Activated T-helper 1 cell treated with anti-CD3 and anti-CD28 coated beads, Interleukin-12 subunit alpha, Interleukin-12 subunit beta, Interleukin-2, Interleukin-4 antibody, amounts not matched to agents 30 ng/mL and 10 ng/mL and 1 ng/mL, durations not matched to agents 14 hours and 24 hours and 36 hours (primary cell): ENCODE results near the gene CACNA1I. TPM values are rescaled to one million over a fixed set of nuclear protein-coding genes. Genes with fewer than 3 reads are reported as not detected.

ENCODE experiments used
- DNase-seq: peaks from one replicate; pipeline ENCODE4 v3.0.0; 2021; ENCODE audit warnings: low spot score
- H3K27ac Mint-ChIP-seq: one replicate; pipeline ENCODE4 v1.8.0; 2021; ENCODE audit warnings: mild to moderate bottlenecking, mixed read lengths
- H3K27me3 Mint-ChIP-seq: one replicate; pipeline ENCODE4 v1.8.0; 2022; ENCODE audit warnings: mild to moderate bottlenecking, moderate library complexity, mixed read lengths; ENCODE audit not compliant: insufficient read depth
- H3K36me3 Mint-ChIP-seq: one replicate; pipeline ENCODE4 v1.8.0; 2021; ENCODE audit warnings: low read depth, mixed read lengths
- H3K4me1 Mint-ChIP-seq: one replicate; pipeline ENCODE4 v1.8.0; 2021; ENCODE audit warnings: low read depth, mixed read lengths
- H3K4me3 Mint-ChIP-seq: one replicate; pipeline ENCODE4 v1.8.0; 2021; ENCODE audit warnings: mild to moderate bottlenecking, moderate library complexity, mixed read lengths
- H3K9me3 Mint-ChIP-seq: one replicate; pipeline ENCODE4 v1.8.0; 2021; ENCODE audit warnings: mixed read lengths
- intact Hi-C: fragments of 100-400 bp; cut with micrococcal nuclease; formaldehyde crosslinking; loops from one replicate; pipeline ENCODE4 v1.15.1; 2024
- total RNA-seq: library from RNA; stranded (reverse); gene quantifications from 2 replicates; pipeline ENCODE4 v1.2.3, GENCODE V29; 2022

The CACNA1I gene
- total RNA-seq, 1 donor from 2014 or later: 0.03 TPM

DNA sequence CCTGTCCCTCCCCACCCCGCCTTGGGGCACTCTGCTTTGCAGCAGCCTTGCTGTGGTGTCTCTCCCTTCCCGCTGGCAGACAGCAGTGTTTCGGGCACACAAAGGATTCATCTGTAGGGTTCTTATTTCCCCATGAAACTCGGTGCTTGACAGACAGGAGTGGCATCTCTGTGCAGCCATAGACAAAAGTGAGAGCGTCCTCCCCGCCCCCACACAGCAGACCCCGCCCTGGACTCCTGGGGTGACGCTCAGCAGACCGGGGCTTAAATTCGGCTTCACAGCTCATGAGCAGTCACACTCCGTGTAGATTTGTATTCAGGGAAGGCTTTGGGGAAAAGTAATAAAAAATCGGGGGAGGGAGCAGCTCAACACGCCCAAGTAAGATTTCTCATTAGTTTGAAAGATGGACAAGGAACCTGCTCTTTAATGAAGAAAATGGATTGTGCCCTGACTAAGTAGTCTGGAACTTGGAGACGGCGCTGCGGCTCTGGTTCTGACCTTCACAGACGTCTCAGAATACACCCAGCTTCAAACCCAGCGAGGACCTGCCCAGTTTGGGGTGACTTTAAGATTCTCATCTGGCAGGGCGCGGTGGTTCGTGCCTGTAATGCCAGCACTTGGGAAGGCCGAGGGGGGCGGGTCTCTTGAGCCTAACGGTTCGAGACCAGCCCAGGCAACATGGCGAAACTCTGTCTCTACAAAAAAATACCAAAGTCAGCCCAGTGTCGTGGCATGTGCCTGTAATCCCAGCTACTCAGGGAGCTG lies 136.0 kb downstream of the CACNA1I start:
- H3K9me3 Mint-ChIP-seq: no peaks in the 10 kb centered on the region
- H3K4me1 Mint-ChIP-seq: no peaks in the 10 kb centered on the region
- DNase-seq: no peak
- intact Hi-C loops: no loop called here
- H3K27me3 Mint-ChIP-seq: peaks cover 11% of the 10 kb centered on the region
- no peak overlapping the region for H3K27ac Mint-ChIP-seq
- H3K4me3 Mint-ChIP-seq: no peak overlapping the region
- H3K36me3 Mint-ChIP-seq: no peaks in the 10 kb centered on the region

DNA sequence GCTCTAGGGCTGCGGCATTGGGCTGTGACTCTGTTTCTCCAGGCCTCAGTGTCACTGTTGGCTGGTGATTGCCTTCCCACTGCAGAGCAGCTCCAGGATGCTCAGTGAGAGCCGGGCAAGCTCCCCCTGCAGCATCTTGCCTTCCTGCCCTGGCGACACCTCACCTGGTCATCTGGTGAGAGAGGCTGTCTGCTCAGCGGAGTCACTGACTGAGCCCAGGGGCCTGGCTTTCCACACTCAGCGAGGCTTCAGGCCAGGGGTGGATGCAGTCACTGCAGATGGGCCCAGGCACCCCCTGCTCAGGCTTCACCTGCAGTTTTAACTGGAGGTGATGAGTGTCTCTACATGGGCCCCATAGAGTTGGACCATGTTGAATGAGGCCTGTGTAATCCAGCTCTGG lies 136.8 kb downstream of the CACNA1I start:
- intact Hi-C loops: no loop called here
- Mint-ChIP-seq H3K9me3 (no peaks in the 10 kb centered on the region), H3K4me3 (no peak overlapping the region), H3K27me3 (peaks cover 8% of the 10 kb centered on the region), H3K36me3 (no peaks in the 10 kb centered on the region), H3K27ac (no peak overlapping the region), H3K4me1 (no peaks in the 10 kb centered on the region)
- no peak for DNase-seq

DNA sequence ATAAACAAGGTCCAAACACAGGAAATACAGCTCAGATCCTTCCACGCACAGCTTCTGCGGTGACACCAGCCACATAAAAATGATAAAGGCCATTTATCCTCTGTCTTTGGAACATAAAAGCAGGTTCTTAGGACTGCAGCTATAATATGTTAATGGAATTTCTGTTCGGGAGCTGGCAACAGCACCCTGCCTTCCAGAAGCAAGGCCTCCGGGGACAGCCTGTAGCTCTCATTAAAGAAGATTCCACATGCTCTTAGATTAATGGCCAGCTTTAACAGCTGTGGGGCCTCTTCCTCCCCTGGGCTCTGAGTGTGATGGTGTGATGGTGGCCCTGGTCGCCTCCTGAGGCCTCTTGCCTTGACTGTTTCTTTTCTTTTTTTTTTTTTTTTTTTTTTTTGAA lies 137.3 kb downstream of the CACNA1I start:
- no peaks in the 10 kb centered on the region for H3K36me3 Mint-ChIP-seq
- intact Hi-C loops: no loop called here
- no peak overlapping the region for H3K4me3 Mint-ChIP-seq

DNA sequence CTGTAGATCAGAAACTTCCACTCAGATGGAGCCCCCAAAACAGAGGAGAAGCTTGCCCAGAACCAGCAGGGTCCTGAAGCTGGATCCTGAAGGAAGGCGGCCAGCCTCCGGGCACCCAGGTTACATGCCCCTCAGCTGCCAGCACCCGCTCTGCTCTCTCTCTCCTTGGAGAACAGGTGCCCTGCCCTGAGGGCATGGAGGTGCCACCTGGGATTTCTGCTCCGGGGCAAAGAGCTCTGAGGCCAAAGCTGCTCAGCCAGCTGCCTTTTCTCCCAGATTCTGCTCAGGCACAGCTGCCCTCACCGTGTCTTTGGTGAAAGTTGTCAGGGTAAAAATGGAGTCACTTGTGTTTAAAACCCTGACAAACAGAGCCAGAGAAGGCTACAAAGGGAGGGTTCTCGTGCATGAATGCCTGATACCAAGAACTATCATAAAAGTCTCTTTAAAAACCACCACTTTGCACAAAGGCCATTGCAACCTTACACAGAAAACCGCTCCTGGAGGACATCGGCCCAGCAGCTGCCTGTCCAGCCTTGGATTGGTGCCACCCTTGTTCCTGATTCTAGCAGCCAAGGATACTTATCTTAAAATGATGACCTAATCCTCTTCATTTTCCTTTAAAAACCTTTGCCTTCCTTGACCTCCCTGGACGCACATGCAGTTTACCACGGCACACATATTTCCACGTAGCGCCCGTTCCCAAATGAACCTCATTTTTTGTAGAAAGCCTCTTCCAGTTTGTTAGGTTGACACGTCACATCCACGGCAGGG lies 140.0 kb downstream of the CACNA1I start:
- no peak overlapping the region for H3K27ac Mint-ChIP-seq
- H3K9me3 Mint-ChIP-seq: no peaks in the 10 kb centered on the region
- no peak for DNase-seq

More for the DNA sequence above, 137.3 kb downstream of the CACNA1I start:
- Mint-ChIP-seq H3K4me1 (no peaks in the 10 kb centered on the region), H3K9me3 (no peaks in the 10 kb centered on the region), H3K27me3 (peaks cover 8% of the 10 kb centered on the region), H3K27ac (no peak overlapping the region)
- DNase-seq: no peak

DNA sequence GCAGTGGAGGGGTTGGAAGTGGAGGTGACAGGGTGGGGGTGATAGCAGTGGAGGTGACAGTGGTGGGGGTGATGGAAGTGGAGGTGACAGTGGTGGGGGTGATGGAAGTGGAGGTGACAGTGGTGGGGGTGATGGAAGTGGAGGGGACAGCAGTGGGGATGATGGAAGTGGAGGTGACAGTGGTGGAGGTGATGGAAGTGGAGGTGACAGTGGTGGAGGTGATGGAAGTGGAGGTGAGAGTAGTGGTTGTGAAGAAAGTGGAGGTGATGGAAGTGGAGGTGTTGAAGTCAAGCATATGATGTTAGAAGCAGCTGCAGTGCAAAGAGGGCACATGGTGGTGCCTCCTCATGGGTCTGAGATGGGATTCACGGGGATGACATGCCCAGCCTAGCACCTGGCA lies 141.5 kb downstream of the CACNA1I start:
- Mint-ChIP-seq H3K27me3 (peaks cover 13% of the 10 kb centered on the region), H3K27ac (no peak overlapping the region), H3K9me3 (no peaks in the 10 kb centered on the region), H3K4me1 (no peaks in the 10 kb centered on the region), H3K36me3 (no peaks in the 10 kb centered on the region), H3K4me3 (no peak overlapping the region)
- intact Hi-C loops: no loop called here
- DNase-seq: no peak

More for the DNA sequence above, 140.0 kb downstream of the CACNA1I start:
- intact Hi-C loops: no loop called here
- H3K4me1 Mint-ChIP-seq: no peaks in the 10 kb centered on the region
- no peaks in the 10 kb centered on the region for H3K36me3 Mint-ChIP-seq
- H3K4me3 Mint-ChIP-seq: no peak overlapping the region
- peaks cover 8% of the 10 kb centered on the region for H3K27me3 Mint-ChIP-seq

DNA sequence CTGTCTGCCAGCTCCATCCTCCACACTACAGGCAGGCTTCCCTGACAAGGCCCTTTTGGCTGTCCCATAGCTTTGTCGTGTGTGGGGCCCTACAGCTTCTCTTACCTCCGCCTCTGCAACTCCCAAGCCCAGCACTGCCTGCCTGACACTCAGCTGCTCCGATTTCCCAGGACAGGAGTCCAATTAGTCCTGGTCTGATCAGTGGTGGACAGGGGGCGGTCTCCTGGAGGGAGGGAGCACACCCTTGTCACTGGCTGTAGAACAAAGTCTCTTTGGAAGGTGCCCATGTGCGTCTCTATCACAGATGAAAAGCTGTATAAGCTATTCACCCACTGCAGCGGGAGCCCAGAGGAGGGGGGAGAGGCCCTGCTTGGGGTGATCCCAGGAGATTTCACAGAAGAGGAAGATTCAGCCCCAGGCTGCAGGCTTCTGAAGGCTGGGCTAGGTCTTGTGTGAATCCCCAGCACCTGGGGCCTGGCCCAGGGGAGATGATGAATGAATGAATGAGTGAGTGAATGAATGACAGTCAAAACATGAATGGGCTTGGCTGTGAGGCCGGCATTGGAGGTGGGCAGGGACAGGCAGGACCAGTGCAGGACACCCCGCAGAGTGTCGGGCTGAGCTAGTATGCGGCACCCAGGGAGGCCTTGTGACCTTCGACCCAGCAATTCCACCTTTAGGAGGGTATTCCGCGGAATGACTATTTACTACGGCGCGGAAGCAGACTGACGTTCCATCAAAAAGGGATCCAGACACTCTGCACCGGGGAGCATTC lies 142.4 kb downstream of the CACNA1I start:
- intact Hi-C loops: no loop called here
- no peak overlapping the region for H3K4me3 Mint-ChIP-seq
- peaks cover 13% of the 10 kb centered on the region for H3K27me3 Mint-ChIP-seq
- no peaks in the 10 kb centered on the region for H3K4me1 Mint-ChIP-seq
- H3K9me3 Mint-ChIP-seq: no peaks in the 10 kb centered on the region
- no peak overlapping the region for H3K27ac Mint-ChIP-seq
- H3K36me3 Mint-ChIP-seq: no peaks in the 10 kb centered on the region
- DNase-seq: no peak

DNA sequence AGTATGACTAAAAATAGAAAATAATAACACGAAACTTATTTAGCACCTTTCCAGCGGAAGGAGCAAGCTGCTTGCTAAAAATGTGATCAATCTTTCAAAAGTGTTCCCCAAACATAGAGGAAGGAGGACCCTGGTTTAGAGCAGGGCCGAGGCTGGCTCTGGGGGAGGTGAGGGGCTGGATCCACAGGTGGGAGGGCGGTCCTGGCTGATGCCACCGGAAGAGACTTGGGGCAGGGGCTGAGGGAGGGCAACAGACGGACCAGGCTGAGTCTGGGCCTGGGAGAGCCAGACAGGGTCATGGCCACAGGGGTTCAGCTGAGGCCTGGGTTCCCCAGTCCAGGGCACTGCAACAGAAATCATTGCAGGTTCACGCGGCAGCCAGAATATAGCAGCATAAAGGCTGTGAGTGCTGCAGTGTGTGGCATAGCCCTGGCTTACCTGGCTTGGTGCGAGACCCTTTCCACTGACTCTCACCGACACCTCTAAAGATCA lies 143.3 kb downstream of the CACNA1I start:
- Mint-ChIP-seq H3K4me1 (no peaks in the 10 kb centered on the region), H3K27ac (no peak overlapping the region)

DNA sequence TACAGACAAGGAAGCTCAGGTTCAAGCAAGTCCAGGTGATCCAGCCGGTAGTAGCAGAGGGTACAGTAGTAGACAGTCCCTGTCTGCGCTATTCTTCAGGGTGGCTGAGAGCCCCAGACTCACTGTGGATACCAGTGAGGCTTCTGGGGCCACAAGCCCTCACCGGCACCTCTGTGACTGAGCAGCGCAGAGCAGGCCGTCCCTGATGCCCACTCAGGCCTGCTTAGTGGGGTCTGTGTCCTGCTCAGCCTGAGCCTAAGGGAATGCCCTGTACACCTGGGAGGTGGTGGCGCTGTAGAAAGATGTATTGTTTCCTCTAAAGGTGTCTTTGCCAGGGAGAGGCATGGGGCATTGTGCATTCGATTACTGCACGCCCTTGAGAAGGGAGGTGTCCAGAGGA lies 143.8 kb downstream of the CACNA1I start:
- Mint-ChIP-seq H3K36me3 (no peaks in the 10 kb centered on the region), H3K4me3 (no peak overlapping the region), H3K9me3 (no peaks in the 10 kb centered on the region), H3K4me1 (peaks cover 4% of the 10 kb centered on the region), H3K27me3 (peaks cover 11% of the 10 kb centered on the region), H3K27ac (no peak overlapping the region)
- no peak for DNase-seq
- intact Hi-C loops: no loop called here

More for the DNA sequence above, 143.3 kb downstream of the CACNA1I start:
- Mint-ChIP-seq H3K27me3 (peaks cover 11% of the 10 kb centered on the region), H3K36me3 (no peaks in the 10 kb centered on the region), H3K4me3 (no peak overlapping the region), H3K9me3 (no peaks in the 10 kb centered on the region)
- no peak for DNase-seq
- intact Hi-C loops: no loop called here

DNA sequence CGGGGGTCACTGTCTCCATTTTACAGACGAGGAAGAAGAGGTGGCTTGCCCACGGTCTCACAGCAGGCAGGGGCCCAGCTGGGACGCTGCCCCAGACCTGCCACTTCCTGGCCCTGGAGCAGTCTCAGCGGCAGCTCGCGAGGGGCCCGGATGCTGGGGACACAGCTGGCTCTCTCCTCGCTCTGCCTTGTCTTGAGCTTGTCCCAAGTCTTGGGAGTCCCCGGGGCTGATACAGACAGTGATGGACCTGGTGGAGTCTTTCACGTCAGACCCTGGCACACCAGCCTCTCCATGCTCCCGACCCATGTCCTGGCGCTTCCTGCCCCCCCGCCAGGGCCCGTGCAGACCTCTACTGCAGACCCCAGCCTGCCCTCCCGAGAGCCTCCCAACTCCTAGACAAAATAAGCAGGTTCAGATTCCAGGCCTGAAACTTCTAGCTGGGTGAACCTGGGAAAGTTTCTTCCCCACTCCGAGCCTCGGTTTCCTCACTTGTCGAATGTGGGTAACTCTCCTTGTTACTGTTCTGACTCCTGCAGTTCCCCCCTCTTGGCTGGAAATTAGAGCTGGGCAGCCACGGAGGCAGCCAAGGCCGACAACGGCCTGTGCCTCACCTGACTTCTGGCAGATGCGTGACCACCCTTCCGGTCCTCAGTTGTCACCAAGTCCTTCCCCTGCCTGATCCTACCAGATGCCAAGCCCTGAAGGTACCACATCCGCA lies 145.4 kb downstream of the CACNA1I start:
- Mint-ChIP-seq H3K36me3 (no peaks in the 10 kb centered on the region), H3K9me3 (no peaks in the 10 kb centered on the region), H3K27me3 (peaks cover 6% of the 10 kb centered on the region), H3K4me1 (peaks cover 6% of the 10 kb centered on the region), H3K27ac (no peak overlapping the region), H3K4me3 (no peak overlapping the region)
- intact Hi-C loops: no loop called here
- no peak for DNase-seq

DNA sequence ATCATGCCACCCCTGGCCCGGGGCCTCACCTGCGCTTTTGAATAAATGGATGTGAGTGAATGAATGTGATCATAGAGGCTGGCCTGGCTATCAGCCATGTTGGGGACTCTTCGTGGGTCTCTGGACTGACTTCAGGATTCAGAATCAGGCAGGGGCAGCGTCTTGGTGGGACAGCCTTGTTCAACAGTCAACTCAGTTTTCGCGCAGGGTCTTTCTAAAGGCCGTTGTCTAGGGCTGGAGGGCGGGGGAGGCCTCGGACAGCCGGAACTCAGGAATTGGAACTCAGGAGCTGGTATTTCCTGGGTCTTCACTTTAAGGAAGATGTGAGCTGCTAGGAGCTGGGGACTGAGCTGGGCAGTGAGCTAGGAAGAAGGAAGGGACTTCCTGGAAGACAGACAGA lies 146.0 kb downstream of the CACNA1I start:
- no peak overlapping the region for H3K27ac Mint-ChIP-seq
- H3K4me3 Mint-ChIP-seq: no peak overlapping the region
- peaks cover 6% of the 10 kb centered on the region for H3K27me3 Mint-ChIP-seq
- no peaks in the 10 kb centered on the region for H3K9me3 Mint-ChIP-seq
- H3K4me1 Mint-ChIP-seq: peaks cover 6% of the 10 kb centered on the region
- H3K36me3 Mint-ChIP-seq: no peaks in the 10 kb centered on the region
- DNase-seq: no peak
- intact Hi-C loops: no loop called here

DNA sequence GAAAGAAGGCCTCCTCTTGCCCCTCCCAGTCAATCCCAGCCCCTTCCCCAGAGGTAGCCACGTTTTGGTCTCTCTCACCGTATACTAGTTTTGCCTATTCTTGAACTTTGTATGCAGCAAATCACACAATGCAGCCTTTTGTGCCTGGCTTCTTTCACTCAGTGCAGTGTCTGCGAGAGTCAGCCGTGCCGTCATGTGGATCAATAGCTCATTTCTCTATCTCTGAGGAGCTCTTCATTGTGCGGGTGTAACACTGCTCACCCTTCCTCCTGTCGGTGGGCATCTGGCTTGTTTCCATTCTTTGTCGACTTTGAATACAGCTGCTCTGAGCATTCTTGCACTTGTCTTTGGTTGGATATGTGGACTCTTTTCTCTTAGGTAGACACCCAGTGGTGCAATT lies 146.5 kb downstream of the CACNA1I start:
- Mint-ChIP-seq H3K9me3 (peaks cover 3% of the 10 kb centered on the region), H3K36me3 (no peaks in the 10 kb centered on the region), H3K27me3 (peaks cover 6% of the 10 kb centered on the region), H3K4me1 (peaks cover 9% of the 10 kb centered on the region), H3K27ac (no peak overlapping the region), H3K4me3 (no peak overlapping the region)
- intact Hi-C loops: no loop called here
- no peak for DNase-seq

DNA sequence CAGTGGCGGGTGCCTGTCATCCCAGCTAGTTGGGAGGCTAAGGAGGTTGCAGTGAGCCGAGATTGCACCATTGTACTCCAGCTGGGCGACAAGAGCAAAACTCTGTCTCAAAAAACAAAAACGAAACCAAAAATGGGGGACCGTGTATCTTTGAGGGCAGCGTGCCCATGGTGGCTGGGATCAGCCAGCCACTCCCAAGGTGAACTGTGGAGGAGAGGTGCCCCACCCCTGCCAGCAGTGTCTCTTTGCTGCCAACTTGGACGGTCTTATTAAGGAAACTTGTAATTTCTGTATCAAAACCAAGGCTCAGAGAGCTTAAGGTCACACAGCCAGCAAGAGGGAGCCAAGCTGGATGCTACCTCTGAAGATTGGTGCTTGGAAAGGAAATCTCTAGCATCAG lies 147.7 kb downstream of the CACNA1I start:
- Mint-ChIP-seq H3K9me3 (peaks cover 8% of the 10 kb centered on the region), H3K36me3 (no peaks in the 10 kb centered on the region), H3K4me3 (no peak overlapping the region), H3K27me3 (peaks cover 6% of the 10 kb centered on the region), H3K27ac (no peak overlapping the region), H3K4me1 (peaks cover 15% of the 10 kb centered on the region)
- DNase-seq: no peak
- intact Hi-C loops: no loop called here
